Measurements from ENCODE around the gene ZNF593. TPM values are rescaled to one million over a fixed set of nuclear protein-coding genes. Genes with fewer than 3 reads are reported as not detected.

ZNF593 gene
- total RNA-seq = 15.6 and 29.1 TPM in 2 replicates

GRCh38 chr1:26169669-26170471 is at the start of gene ZNF593:
ZNF593 (plus strand) TSS chr1:26169908; CDS start chr1:26169984, 76 bp downstream.

GRCh38 chr1:26158908-26159742 is 10.6 kb upstream of the ZNF593 start, which contains the start of gene FAM110D:
FAM110D (plus strand) TSS chr1:26159079; CDS start chr1:26161292, 2,213 bp downstream.

GRCh38 chr1:26168410-26169197 is 1.1 kb upstream of the ZNF593 start, which contains the start of gene C1orf232:
C1orf232 (minus strand) TSS chr1:26168963; CDS start chr1:26168499, 464 bp downstream.

GRCh38 chr1:26171084-26172072 is 1.7 kb downstream of the ZNF593 start, which contains the start of gene ZNF593OS:
ZNF593OS (minus strand) TSS chr1:26171832; CDS start chr1:26171661, 171 bp downstream.

GRCh38 chr1:26177182-26177684 is 7.5 kb downstream of the ZNF593 start, which contains the start of gene CNKSR1:
CNKSR1 (plus strand) TSS chr1:26177491; CDS start chr1:26177548, 57 bp downstream.

GRCh38 chr1:26190373-26190987 is 20.8 kb downstream of the ZNF593 start, which contains the start of gene CATSPER4:
CATSPER4 (plus strand) TSS chr1:26190602; CDS start chr1:26190628, 26 bp downstream.

Other genes with a start within 250 kb of the ZNF593 start
- 3.6 and 17.9 TPM in 2 replicates for gene PAFAH2, start 171.8 kb upstream of the ZNF593 start, total RNA-seq
- gene EXTL1, start 148.1 kb upstream of the ZNF593 start, total RNA-seq = not detected in 2 replicates
- not detected in 2 replicates for gene SLC30A2, start 123.8 kb upstream of the ZNF593 start, total RNA-seq
- under 0.01 TPM in 1 of 2 replicates, not detected in the other for gene TRIM63, start 102.3 kb upstream of the ZNF593 start, total RNA-seq
- gene PDIK1L, start 58.1 kb upstream of the ZNF593 start, total RNA-seq = 3.2 and 4.2 TPM in 2 replicates
- gene FAM110D, start 10.8 kb upstream of the ZNF593 start, total RNA-seq = 3.1 and 7.9 TPM in 2 replicates
- gene C1orf232, start 945 bp upstream of the ZNF593 start, total RNA-seq = not detected in 2 replicates
- gene ZNF593OS, start 1.9 kb downstream of the ZNF593 start, total RNA-seq = not detected in 2 replicates
- gene CNKSR1, start 7.6 kb downstream of the ZNF593 start, total RNA-seq = 0.31 TPM in 1 of 2 replicates, not detected in the other
- gene CATSPER4, start 20.7 kb downstream of the ZNF593 start, total RNA-seq = not detected in 2 replicates
- 8.6 and 12.3 TPM in 2 replicates for gene CEP85, start 64.3 kb downstream of the ZNF593 start, total RNA-seq
- gene SH3BGRL3, start 110.2 kb downstream of the ZNF593 start, total RNA-seq = 14.6 and 20.7 TPM in 2 replicates
- 2.3 and 4.5 TPM in 2 replicates for gene UBXN11, start 136.7 kb downstream of the ZNF593 start, total RNA-seq
- gene CD52, start 148.1 kb downstream of the ZNF593 start, total RNA-seq = not detected in 2 replicates
- gene CRYBG2, start 184.2 kb downstream of the ZNF593 start, total RNA-seq = 0.31 TPM in 1 of 2 replicates, not detected in the other
- gene ZNF683, start 202.8 kb downstream of the ZNF593 start, total RNA-seq = not detected in 2 replicates
- gene LIN28A, start 240.9 kb downstream of the ZNF593 start, total RNA-seq = not detected in 2 replicates

All from bladder microvascular endothelial cell (primary cell).